AG04450 (cell line): Measurements from ENCODE around the gene PKNOX2. TPM values are rescaled to one million over a fixed set of nuclear protein-coding genes. Genes with fewer than 3 reads are reported as not detected.

Experiments
- CTCF ChIA-PET: fragments of 300-600, 350-600 bp; formaldehyde crosslinking; extraction: SDS; loops from one replicate; lab custom pipeline; 2022; ENCODE audit warnings: antibody characterized with exemption, inconsistent platforms; lab: Charles Lee
- POLR2A ChIA-PET: fragments of 350-600 bp; formaldehyde crosslinking; extraction: SDS; loops from one replicate; lab custom pipeline; 2021; ENCODE audit warnings: antibody characterized with exemption, inconsistent platforms; lab: Yijun Ruan, JAX
- DNase-seq: peaks from one replicate; pipeline ENCODE4 v3.0.0-alpha.2; 2011; ENCODE audit warnings: low read depth, low spot score
- H3K27ac ChIP-seq: one replicate; pipeline ENCODE4 v1.5.1; 2012; ENCODE audit warnings: low read depth, low read length, control low read depth
- H3K27me3 ChIP-seq: one replicate; pipeline ENCODE4 v1.6.0; 2012; ENCODE audit warnings: low read length; ENCODE audit not compliant: control insufficient read depth, insufficient read depth
- H3K4me3 ChIP-seq: 2 replicates; pipeline ENCODE4 v1.5.1; 2011; ENCODE audit warnings: mild to moderate bottlenecking, low read depth, low read length, control low read depth
- H3K9me3 ChIP-seq: 2 replicates; pipeline ENCODE4 v1.5.1; 2012; ENCODE audit warnings: low read length; ENCODE audit not compliant: control insufficient read depth, insufficient read depth
- CTCF ChIP-seq: IDR thresholded peaks from 2 replicates; pipeline ENCODE4 v1.5.1; 2011; ENCODE audit warnings: low read depth, low read length, control low read depth, inconsistent platforms
- polyA plus RNA-seq: library from polyadenylated mRNA; depleted of rRNA; stranded (reverse); fragments of >200 nt; gene quantifications from 2 replicates; pipeline ENCODE4 v1.2.3, GENCODE V29; 2011

PKNOX2 gene
- polyA plus RNA-seq, 1 experiment: 3.0 TPM

- TF ChIP-seq CTCF: no peak
- POLR2A ChIA-PET: no interaction called here
- Histone ChIP-seq H3K9me3 (no peaks in the 10 kb centered on the region), H3K27me3 (no peaks in the 10 kb centered on the region), H3K27ac (no peak overlapping the region), H3K4me3 (no peak overlapping the region)
- CTCF ChIA-PET: interaction anchor here (1.7 to 1.8 kb wide), 2 partner anchors 9 to 13 kb away, joined by 5 to 6 read pairs; no protein-coding TSS in a partner anchor
- no peak for DNase-seq
Measured at GRCh38 chr11:125442946-125443345, 278.4 kb downstream of the PKNOX2 start.

DNA sequence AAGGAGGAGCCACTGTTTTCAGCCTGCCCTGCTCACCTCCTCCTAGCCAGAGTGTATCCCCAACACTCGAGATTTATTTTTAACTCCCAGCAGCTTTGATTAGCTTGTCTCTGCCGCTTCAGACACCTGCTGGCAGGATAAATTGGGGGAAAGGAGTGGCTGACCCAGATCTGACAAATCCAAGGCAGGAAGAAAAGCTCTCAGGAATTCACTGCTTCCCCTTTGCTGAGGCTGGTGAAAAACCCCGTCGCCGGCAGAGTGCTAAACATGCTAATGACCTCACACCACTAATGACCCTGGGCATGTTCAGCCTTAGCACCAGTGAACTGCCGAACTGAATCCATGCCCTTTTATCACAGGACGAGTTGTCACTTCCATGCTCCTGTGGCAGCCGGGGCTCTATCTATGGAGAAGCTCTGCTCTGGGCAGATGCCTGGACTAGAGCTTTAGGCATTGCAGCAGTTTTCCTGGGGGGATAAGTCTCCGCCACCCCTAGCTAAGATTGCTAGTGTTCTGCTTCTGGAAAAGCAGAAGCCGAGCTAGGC is 279.3 kb downstream of the PKNOX2 start:
- Histone ChIP-seq H3K27ac (no peak overlapping the region), H3K27me3 (no peaks in the 10 kb centered on the region), H3K9me3 (no peaks in the 10 kb centered on the region), H3K4me3 (no peak overlapping the region)
- POLR2A ChIA-PET: no interaction called here
- no peak for TF ChIP-seq CTCF
- CTCF ChIA-PET: interaction anchor here (1.7 to 1.8 kb wide), 2 partner anchors 10 to 14 kb away, joined by 5 to 6 read pairs; no protein-coding TSS in a partner anchor
- no peak for DNase-seq

- Histone ChIP-seq H3K27me3 (no peaks in the 10 kb centered on the region), H3K4me3 (no peak overlapping the region), H3K27ac (no peak overlapping the region), H3K9me3 (no peaks in the 10 kb centered on the region)
- CTCF ChIA-PET: no interaction called here
- POLR2A ChIA-PET: no interaction called here
- no peak for DNase-seq
- no peak for TF ChIP-seq CTCF
Measured at GRCh38 chr11:125445731-125446130, 281.2 kb downstream of the PKNOX2 start.

DNA sequence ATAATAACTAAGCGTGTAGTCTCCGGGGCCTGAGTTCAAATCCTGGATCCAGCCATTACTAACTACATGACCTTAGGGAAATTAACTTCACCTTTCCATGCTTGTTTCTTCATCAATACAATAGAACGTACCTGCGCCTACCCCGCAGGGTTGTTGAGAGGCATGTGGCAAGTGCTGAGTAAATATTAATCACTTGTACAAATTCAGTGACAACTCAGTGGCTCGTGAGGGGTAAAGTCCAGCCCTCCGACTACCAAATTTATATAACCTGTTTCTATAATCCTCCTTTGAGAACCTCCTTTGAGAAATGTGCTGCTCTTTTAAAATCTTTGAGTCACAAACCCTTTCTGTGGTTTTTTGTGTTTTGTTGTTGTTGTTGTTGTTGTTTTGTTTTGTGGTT is 281.7 kb downstream of the PKNOX2 start:
- Histone ChIP-seq H3K4me3 (no peak overlapping the region), H3K27ac (no peak overlapping the region), H3K9me3 (no peaks in the 10 kb centered on the region), H3K27me3 (no peaks in the 10 kb centered on the region)
- ChIA-PET POLR2A (no interaction called here), CTCF (no interaction called here)
- no peak for TF ChIP-seq CTCF
- no peak for DNase-seq

DNA sequence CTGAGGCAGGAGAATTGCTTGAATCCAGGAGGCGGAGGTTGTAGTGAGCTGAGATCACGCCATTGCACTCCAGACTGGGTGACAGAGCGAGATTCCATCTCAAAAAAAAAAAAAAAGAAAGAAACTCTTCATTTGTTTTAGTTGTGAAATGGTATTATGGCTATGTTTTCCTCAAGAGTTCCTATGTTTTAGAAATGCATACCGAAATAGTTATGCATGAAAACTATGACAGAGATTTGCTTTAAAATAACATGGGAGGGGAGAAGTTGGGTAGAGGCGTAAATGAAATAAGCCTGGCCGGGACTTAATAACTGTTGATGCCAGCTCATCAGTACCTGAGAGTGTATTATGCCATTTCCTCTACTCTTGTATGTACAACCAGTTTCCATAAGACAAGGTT is 283.2 kb downstream of the PKNOX2 start:
- TF ChIP-seq CTCF: no peak
- no peak overlapping the region for H3K4me3 ChIP-seq
- POLR2A ChIA-PET: no interaction called here
- CTCF ChIA-PET: interaction anchor here (0.9 to 1.1 kb wide), 2 partner anchors 18 to 43 kb away, joined by 5 to 6 read pairs; no protein-coding TSS in a partner anchor
- H3K27ac ChIP-seq: no peak overlapping the region
- no peaks in the 10 kb centered on the region for H3K27me3 ChIP-seq
- no peak for DNase-seq
- H3K9me3 ChIP-seq: no peaks in the 10 kb centered on the region
